Measurements from ENCODE around the gene ADGRG3. TPM values are rescaled to one million over a fixed set of nuclear protein-coding genes. Genes with fewer than 3 reads are reported as not detected.
A peak's percentile ranks its signal among the peaks of the same experiment; 100 is the strongest.
"Not testable (repeated sequence)": the region's sequence is repeated elsewhere in the genome, so short reads cannot be mapped to it uniquely, and the experiment has no call there.

ADGRG3 gene
- total RNA-seq, 1 donor from 2014 or later: not detected

- Mint-ChIP-seq H3K27ac (ENCODE audit: unreplicated experiment) (no peak overlapping the region), H3K36me3 (ENCODE audit: unreplicated experiment) (no peaks in the 10 kb centered on the region), H3K9me3 (ENCODE audit: unreplicated experiment) (no peaks in the 10 kb centered on the region), H3K27me3 (ENCODE audit: unreplicated experiment) (no peaks in the 10 kb centered on the region), H3K4me3 (ENCODE audit: unreplicated experiment) (no peak overlapping the region), H3K4me1 (ENCODE audit: unreplicated experiment) (no peaks in the 10 kb centered on the region)
- no peak for DNase-seq (ENCODE audit: extremely low spot score, unreplicated experiment)
- TF ChIP-seq CTCF (IDR thresholded peaks at IDR 0.05): peak; percentile 10
Measured at GRCh38 chr16:57727610-57728009, 59.5 kb downstream of the ADGRG3 start.

GRCh38 chr16:57728336-57729181 is 60.5 kb downstream of the ADGRG3 start:
- Mint-ChIP-seq H3K27me3 (ENCODE audit: unreplicated experiment) (no peaks in the 10 kb centered on the region), H3K4me3 (ENCODE audit: unreplicated experiment) (no peak overlapping the region), H3K27ac (ENCODE audit: unreplicated experiment) (no peak overlapping the region), H3K36me3 (ENCODE audit: unreplicated experiment) (no peaks in the 10 kb centered on the region), H3K9me3 (ENCODE audit: unreplicated experiment) (no peaks in the 10 kb centered on the region), H3K4me1 (ENCODE audit: unreplicated experiment) (no peaks in the 10 kb centered on the region)
- TF ChIP-seq CTCF (IDR thresholded peaks at IDR 0.05): no peak
- no peak for DNase-seq (ENCODE audit: extremely low spot score, unreplicated experiment)

- no peak overlapping the region for H3K27ac Mint-ChIP-seq (ENCODE audit: unreplicated experiment)
- no peaks in the 10 kb centered on the region for H3K9me3 Mint-ChIP-seq (ENCODE audit: unreplicated experiment)
- H3K4me1 Mint-ChIP-seq (ENCODE audit: unreplicated experiment): no peaks in the 10 kb centered on the region
- no peak for DNase-seq (ENCODE audit: extremely low spot score, unreplicated experiment)
- H3K36me3 Mint-ChIP-seq (ENCODE audit: unreplicated experiment): no peaks in the 10 kb centered on the region
- H3K4me3 Mint-ChIP-seq (ENCODE audit: unreplicated experiment): no peak overlapping the region
- TF ChIP-seq CTCF (IDR thresholded peaks at IDR 0.05): no peak
- H3K27me3 Mint-ChIP-seq (ENCODE audit: unreplicated experiment): no peaks in the 10 kb centered on the region
Measured at GRCh38 chr16:57729182-57729484, 61.0 kb downstream of the ADGRG3 start.

GRCh38 chr16:57729852-57730251 is 61.7 kb downstream of the ADGRG3 start:
- H3K4me3 Mint-ChIP-seq (ENCODE audit: unreplicated experiment); H3K4me1 Mint-ChIP-seq (ENCODE audit: unreplicated experiment); H3K36me3 Mint-ChIP-seq (ENCODE audit: unreplicated experiment); H3K27ac Mint-ChIP-seq (ENCODE audit: unreplicated experiment); H3K27me3 Mint-ChIP-seq (ENCODE audit: unreplicated experiment); DNase-seq (ENCODE audit: extremely low spot score, unreplicated experiment); H3K9me3 Mint-ChIP-seq (ENCODE audit: unreplicated experiment): not testable (repeated sequence)

GRCh38 chr16:57730771-57731730 is 62.9 kb downstream of the ADGRG3 start:
- H3K36me3 Mint-ChIP-seq (ENCODE audit: unreplicated experiment): no peaks in the 10 kb centered on the region
- H3K4me1 Mint-ChIP-seq (ENCODE audit: unreplicated experiment): peaks cover 15% of the 10 kb centered on the region
- H3K4me3 Mint-ChIP-seq (ENCODE audit: unreplicated experiment): no peak overlapping the region
- no peaks in the 10 kb centered on the region for H3K9me3 Mint-ChIP-seq (ENCODE audit: unreplicated experiment)
- DNase-seq (ENCODE audit: extremely low spot score, unreplicated experiment): no peak
- H3K27ac Mint-ChIP-seq (ENCODE audit: unreplicated experiment): no peak overlapping the region
- no peaks in the 10 kb centered on the region for H3K27me3 Mint-ChIP-seq (ENCODE audit: unreplicated experiment)
- TF ChIP-seq CTCF (IDR thresholded peaks at IDR 0.05): no peak

Data from osteocyte (in vitro differentiated cells).